ENCODE data around the gene VPS54.

DNA sequence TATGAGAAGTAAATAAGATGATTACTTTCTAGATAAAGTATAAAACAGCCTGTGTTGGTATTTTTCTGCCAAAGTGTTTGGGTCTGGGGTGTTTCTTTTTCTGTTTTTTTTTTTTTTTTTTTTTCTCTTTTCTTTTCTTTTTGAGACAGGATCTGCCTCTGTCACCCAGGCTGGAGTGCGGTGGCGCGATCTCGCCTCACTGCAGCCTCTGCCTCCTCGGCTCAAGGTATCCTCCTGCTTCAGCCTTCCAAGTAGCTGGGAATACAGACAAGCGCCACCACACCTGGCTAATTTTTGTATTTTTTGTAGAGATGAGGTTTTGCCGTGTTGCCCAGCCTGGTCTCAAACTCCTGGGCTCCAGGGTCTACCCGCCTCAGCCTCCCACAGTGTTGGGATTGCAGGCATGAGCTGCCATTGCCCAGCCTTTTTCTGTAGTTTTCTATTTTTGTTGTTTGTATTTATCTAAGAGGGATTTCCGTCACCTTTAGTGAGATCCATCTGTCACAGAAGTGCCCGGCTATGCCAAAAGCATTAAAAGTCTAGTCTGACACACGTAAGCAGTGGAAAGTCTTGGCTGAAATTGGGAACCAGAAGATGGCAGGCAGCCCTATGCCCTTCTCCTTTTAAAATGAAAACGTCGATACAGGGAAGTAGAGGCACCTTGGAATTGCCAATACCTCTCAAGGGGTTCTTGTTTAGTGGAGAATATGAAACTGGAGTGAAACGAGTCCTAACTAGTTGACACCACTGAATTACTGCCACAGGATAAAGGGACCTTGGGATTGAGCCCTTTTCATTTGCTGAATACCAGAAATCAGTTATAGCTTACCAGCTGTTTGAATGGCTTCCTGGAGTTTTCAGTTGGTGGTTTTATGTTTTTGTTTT, 163.6 kb downstream of the VPS54 start:
- TF ChIP-seq, protein P1, sequence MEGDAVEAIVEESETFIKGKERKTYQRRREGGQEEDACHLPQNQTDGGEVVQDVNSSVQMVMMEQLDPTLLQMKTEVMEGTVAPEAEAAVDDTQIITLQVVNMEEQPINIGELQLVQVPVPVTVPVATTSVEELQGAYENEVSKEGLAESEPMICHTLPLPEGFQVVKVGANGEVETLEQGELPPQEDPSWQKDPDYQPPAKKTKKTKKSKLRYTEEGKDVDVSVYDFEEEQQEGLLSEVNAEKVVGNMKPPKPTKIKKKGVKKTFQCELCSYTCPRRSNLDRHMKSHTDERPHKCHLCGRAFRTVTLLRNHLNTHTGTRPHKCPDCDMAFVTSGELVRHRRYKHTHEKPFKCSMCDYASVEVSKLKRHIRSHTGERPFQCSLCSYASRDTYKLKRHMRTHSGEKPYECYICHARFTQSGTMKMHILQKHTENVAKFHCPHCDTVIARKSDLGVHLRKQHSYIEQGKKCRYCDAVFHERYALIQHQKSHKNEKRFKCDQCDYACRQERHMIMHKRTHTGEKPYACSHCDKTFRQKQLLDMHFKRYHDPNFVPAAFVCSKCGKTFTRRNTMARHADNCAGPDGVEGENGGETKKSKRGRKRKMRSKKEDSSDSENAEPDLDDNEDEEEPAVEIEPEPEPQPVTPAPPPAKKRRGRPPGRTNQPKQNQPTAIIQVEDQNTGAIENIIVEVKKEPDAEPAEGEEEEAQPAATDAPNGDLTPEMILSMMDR (IDR thresholded peaks at IDR 0.05; ENCODE audit: low read depth, low read length, missing input control): no peak
- TF ChIP-seq RAD21 (IDR thresholded peaks at IDR 0.05): no peak
- TF ChIP-seq, protein P2, sequence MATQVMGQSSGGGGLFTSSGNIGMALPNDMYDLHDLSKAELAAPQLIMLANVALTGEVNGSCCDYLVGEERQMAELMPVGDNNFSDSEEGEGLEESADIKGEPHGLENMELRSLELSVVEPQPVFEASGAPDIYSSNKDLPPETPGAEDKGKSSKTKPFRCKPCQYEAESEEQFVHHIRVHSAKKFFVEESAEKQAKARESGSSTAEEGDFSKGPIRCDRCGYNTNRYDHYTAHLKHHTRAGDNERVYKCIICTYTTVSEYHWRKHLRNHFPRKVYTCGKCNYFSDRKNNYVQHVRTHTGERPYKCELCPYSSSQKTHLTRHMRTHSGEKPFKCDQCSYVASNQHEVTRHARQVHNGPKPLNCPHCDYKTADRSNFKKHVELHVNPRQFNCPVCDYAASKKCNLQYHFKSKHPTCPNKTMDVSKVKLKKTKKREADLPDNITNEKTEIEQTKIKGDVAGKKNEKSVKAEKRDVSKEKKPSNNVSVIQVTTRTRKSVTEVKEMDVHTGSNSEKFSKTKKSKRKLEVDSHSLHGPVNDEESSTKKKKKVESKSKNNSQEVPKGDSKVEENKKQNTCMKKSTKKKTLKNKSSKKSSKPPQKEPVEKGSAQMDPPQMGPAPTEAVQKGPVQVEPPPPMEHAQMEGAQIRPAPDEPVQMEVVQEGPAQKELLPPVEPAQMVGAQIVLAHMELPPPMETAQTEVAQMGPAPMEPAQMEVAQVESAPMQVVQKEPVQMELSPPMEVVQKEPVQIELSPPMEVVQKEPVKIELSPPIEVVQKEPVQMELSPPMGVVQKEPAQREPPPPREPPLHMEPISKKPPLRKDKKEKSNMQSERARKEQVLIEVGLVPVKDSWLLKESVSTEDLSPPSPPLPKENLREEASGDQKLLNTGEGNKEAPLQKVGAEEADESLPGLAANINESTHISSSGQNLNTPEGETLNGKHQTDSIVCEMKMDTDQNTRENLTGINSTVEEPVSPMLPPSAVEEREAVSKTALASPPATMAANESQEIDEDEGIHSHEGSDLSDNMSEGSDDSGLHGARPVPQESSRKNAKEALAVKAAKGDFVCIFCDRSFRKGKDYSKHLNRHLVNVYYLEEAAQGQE (IDR thresholded peaks at IDR 0.05): no peak

Measured in liver (tissue), 3 donors.